ENCODE measurements around the gene TMEM119. TPM values are rescaled to one million over a fixed set of nuclear protein-coding genes. Genes with fewer than 3 reads are reported as not detected.

Gene TMEM119
- total RNA-seq, 1 experiment from 2014 or later = not detected

- BruUV-seq (replicated peaks) = no TSS peak
- no peak for TF ChIP-seq REST (IDR thresholded peaks at IDR 0.05; ENCODE audit: insufficient read depth in 1 of 2, low read depth in 2 of 2, low read length in 1 of 2)
- no peak for TF ChIP-seq CTCF (IDR thresholded peaks at IDR 0.05)
- no peak for TF ChIP-seq SIN3A (IDR thresholded peaks at IDR 0.05; ENCODE audit: borderline replicate concordance, insufficient read depth, low read depth, low read length)
- TF ChIP-seq TCF7L2 (IDR thresholded peaks at IDR 0.05; ENCODE audit: low read depth, low read length) = no peak
- no peak for TF ChIP-seq POLR2AphosphoS5 (IDR thresholded peaks at IDR 0.05; ENCODE audit: low read depth, low read length)
- POLR2A ChIA-PET = no interaction called here
- CTCF ChIA-PET = interaction anchor here (1.5 kb wide), 1 partner anchor 46 kb away, joined by 8 read pairs; no protein-coding TSS in a partner anchor
- ATAC-seq = no peak
- Histone ChIP-seq H3K9me3 (ENCODE audit: control insufficient read depth, insufficient read depth, low read depth, low read length) (no peaks in the 10 kb centered on the region), H3K4me3 (ENCODE audit: low read depth in 2 of 2, low read length in 2 of 2) (no peak overlapping the region), H3K27me3 (ENCODE audit: control insufficient read depth, insufficient read depth, low read length) (no peaks in the 10 kb centered on the region), H3K4me1 (ENCODE audit: control insufficient read depth, insufficient read depth, low read length) (no peaks in the 10 kb centered on the region), H3K36me3 (ENCODE audit: control insufficient read depth, insufficient read depth, low read length) (peaks cover 8% of the 10 kb centered on the region), H3K27ac (ENCODE audit: low read length) (no peak overlapping the region)
- no peak for DNase-seq (ENCODE audit: low read depth, low spot score)
- in situ Hi-C loops (cut with HindIII; ENCODE audit: low pct_unique_long_range_greater_than_20kb, low sequenced_read_pairs) = no loop called here
- intact Hi-C loops (cut with micrococcal nuclease; ENCODE audit: unreplicated experiment) = no loop called here
Observed at GRCh38 chr12:108571609-108572165, 26.2 kb downstream of the TMEM119 start.

- peaks cover 10% of the 10 kb centered on the region for H3K36me3 ChIP-seq (ENCODE audit: control insufficient read depth, insufficient read depth, low read length)
- ATAC-seq = peak; percentile 56; the same call in 1 of the 2 replicates
- POLR2A ChIA-PET = no interaction called here
Observed at GRCh38 chr12:108570743-108571608, 26.9 kb downstream of the TMEM119 start.

More at GRCh38 chr12:108570743-108571608, 26.9 kb downstream of the TMEM119 start:
- H3K4me3 ChIP-seq (ENCODE audit: low read depth in 2 of 2, low read length in 2 of 2) = no peak overlapping the region
- intact Hi-C loops (cut with micrococcal nuclease; ENCODE audit: unreplicated experiment) (no loop called here), in situ Hi-C loops (cut with HindIII; ENCODE audit: low pct_unique_long_range_greater_than_20kb, low sequenced_read_pairs) (no loop called here)
- CTCF ChIA-PET = interaction anchor here (1.5 kb wide), 1 partner anchor 47 kb away, joined by 8 read pairs; no protein-coding TSS in a partner anchor
- TF ChIP-seq SIN3A (IDR thresholded peaks at IDR 0.05; ENCODE audit: borderline replicate concordance, insufficient read depth, low read depth, low read length) = no peak
- TF ChIP-seq POLR2AphosphoS5 (IDR thresholded peaks at IDR 0.05; ENCODE audit: low read depth, low read length) = no peak
- TF ChIP-seq CTCF (IDR thresholded peaks at IDR 0.05) = peak; percentile 56; the same call in 1 of the 2 replicates
- TF ChIP-seq TCF7L2 (IDR thresholded peaks at IDR 0.05; ENCODE audit: low read depth, low read length) = no peak
- no peak for TF ChIP-seq REST (IDR thresholded peaks at IDR 0.05; ENCODE audit: insufficient read depth in 1 of 2, low read depth in 2 of 2, low read length in 1 of 2)
- H3K27me3 ChIP-seq (ENCODE audit: control insufficient read depth, insufficient read depth, low read length) = no peaks in the 10 kb centered on the region
- DNase-seq (ENCODE audit: low read depth, low spot score) = no peak
- peaks cover 2% of the 10 kb centered on the region for H3K4me1 ChIP-seq (ENCODE audit: control insufficient read depth, insufficient read depth, low read length)
- no peak overlapping the region for H3K27ac ChIP-seq (ENCODE audit: low read length)
- H3K9me3 ChIP-seq (ENCODE audit: control insufficient read depth, insufficient read depth, low read depth, low read length) = no peaks in the 10 kb centered on the region
- no TSS peak for BruUV-seq (replicated peaks)

Data from Panc1 (cell line).